A549 treated with ZK216348 at 1 μM for 4 hours (cell line): ENCODE results near the gene HES4. TPM values are rescaled to one million over a fixed set of nuclear protein-coding genes. Genes with fewer than 3 reads are reported as not detected.

ENCODE experiments used
- total RNA-seq: library from RNA; stranded (reverse); fragments of 200-300 nt; extraction: Qiagen RNA extraction; gene quantifications from 5 replicates; pipeline ENCODE4 v1.2.3, GENCODE V29; 2022; ENCODE audit warnings: low read depth

Gene HES4, protein sequence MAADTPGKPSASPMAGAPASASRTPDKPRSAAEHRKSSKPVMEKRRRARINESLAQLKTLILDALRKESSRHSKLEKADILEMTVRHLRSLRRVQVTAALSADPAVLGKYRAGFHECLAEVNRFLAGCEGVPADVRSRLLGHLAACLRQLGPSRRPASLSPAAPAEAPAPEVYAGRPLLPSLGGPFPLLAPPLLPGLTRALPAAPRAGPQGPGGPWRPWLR
- 20.9 to 80.4 TPM (median 64.7 TPM) in 5 replicates for total RNA-seq

GRCh38 chr1:999725-1000356 is at the start of gene HES4:
Gene HES4 (minus strand): TSS chr1:1000097. CDS start chr1:999973, 124 bp downstream.

DNA sequence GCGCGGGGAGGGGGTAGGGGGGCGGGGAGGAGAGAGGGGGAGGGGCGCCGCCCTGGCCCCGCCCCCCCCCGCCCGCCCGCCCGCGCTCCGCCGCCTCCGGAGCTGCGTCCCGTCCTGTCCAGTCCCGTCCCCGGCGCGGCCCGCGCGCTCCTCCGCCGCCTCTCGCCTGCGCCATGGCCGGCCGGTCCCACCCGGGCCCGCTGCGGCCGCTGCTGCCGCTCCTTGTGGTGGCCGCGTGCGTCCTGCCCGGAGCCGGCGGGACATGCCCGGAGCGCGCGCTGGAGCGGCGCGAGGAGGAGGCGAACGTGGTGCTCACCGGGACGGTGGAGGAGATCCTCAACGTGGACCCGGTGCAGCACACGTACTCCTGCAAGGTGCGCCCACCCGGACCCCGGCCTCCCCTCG is 20.1 kb upstream of the HES4 start, which contains the start of gene AGRN:
Gene AGRN, plus strand, starts transcription at position 121 of the 405 bp plus-strand sequence. Its CDS starts 53 bp downstream, at position 174.

DNA sequence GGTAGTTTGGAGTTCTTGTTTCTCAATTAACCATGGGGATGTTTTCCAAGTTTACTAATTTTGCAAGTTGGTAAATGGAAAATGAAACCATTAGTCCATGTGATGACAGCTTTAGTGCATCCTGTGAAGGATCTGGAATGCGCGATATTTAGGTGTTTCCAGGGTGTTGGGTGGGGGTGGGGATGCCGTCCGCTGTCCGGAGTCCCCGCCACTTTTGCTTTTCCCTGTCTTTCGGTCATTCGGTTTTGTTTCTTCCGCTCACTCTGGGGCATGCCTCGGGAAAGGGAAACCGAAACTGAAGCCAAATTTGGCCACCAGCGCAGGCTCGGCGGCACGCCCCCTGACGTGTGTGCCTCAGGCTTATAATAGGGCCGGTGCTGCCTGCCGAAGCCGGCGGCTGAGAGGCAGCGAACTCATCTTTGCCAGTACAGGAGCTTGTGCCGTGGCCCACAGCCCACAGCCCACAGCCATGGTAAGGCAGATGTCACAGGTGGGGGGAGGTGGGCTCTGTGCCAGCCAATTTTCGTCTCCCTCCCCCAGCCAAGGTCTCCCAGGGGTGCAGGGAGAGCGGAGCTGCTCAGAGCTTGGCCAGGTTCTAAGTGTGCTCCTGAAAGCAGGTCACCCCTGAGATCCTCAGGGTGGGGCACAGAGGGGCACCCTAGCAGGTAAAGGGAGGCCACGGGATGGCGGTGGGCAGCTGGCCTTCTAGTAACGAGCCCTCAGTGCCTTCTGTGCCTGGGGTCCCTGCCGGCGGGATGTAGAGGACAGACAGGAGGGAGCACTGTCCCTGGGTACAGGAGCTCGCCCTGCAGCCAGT is 13.4 kb upstream of the HES4 start, which contains the start of gene ISG15:
Gene ISG15, plus strand, starts transcription at position 393 of the 817 bp plus-strand sequence. Its CDS starts 77 bp downstream, at position 470.

DNA sequence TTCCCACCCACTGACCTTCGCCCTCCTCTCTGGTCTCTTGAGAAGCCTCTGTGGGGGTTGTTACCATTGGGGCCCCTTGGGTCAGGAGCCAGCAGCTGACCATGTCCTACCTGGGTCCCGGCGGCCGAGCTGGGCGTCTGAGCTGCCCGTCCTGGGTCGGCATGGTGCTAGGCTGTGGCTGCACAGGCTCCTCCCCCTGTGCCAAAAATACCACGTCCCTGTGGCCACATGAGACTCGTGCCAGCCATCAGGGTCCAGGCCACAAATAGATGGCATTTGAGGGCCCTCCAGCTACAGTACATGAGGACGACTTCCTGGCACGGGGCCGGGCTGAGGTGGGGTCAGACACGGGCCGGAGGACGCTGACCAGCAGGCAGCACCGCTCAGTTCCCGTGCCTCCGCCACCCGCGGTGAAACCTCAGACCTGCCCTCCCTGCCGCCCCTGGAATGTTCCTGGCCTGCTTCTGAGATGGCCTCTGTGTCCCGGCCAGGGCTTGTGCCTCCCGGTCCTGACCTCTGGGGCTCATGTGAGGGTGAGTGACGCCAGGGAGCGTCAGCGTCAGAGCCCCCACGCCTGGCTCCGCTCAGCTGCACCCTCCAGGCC is 17.8 kb downstream of the HES4 start, which contains the start of gene PERM1:
Gene PERM1, minus strand, starts transcription at position 139 of the 604 bp plus-strand sequence. CDS start 1,064 bp downstream, outside the sequence.

GRCh38 chr1:966135-966703 is 33.7 kb downstream of the HES4 start, which contains the start of gene PLEKHN1:
Gene PLEKHN1 (plus strand): TSS chr1:966482. CDS start chr1:966532, 50 bp downstream.

DNA sequence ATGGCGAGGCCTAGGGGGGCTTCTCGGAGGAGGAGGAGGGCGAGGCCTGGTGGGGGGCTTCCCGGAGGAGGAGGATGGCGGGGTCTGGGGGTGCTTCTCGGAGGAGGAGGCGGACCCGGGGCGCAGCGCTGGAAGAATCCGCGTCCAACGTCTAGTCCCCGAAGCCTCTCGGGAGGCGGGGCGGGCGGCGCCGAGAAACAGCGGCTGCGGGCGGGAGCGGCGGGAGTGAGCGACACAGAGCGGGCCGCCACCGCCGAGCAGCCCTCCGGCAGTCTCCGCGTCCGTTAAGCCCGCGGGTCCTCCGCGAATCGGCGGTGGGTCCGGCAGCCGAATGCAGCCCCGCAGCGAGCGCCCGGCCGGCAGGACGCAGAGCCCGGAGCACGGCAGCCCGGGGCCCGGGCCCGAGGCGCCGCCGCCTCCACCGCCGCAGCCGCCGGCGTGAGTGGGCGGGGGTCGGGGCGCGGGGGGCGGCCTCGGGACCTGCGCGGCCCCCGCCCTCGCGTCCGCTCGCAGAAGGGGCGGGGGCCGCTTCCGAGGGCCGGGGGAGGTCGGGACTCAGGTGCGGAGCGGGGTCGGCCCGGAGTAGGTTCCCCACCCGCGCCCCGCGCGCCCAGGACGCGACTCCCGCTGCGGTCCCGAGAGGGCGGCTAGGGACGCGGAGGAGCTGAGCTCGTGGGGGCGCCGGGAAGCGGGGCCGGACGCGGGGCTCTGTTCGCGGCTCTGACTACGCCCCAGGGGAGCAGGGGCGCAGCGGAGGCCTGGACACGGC is 39.4 kb downstream of the HES4 start, which contains the start of gene KLHL17:
Gene KLHL17, plus strand, starts transcription at position 222 of the 769 bp plus-strand sequence. Its CDS starts 110 bp downstream, at position 332.

GRCh38 chr1:958823-959730 is 40.8 kb downstream of the HES4 start, which contains the start of gene NOC2L:
Gene NOC2L (minus strand): TSS chr1:959256. CDS start chr1:959240, 16 bp downstream.

Other genes starting within 250 kb of the HES4 start
- 11.9 to 38.0 TPM (median 31.7 TPM) in 5 replicates for gene SAMD11, start 76.2 kb downstream of the HES4 start, total RNA-seq
- gene NOC2L, start 40.8 kb downstream of the HES4 start, total RNA-seq = 58.6 to 92.3 TPM (median 90.0 TPM) in 5 replicates
- gene KLHL17, start 39.5 kb downstream of the HES4 start, total RNA-seq = 5.7 to 22.4 TPM (median 16.8 TPM) in 5 replicates
- 4.0 to 6.6 TPM (median 5.4 TPM) in 5 replicates for gene PLEKHN1, start 33.6 kb downstream of the HES4 start, total RNA-seq
- gene PERM1, start 18.0 kb downstream of the HES4 start, total RNA-seq = 0.06 to 0.36 TPM (median 0.11 TPM) in 4 of 5 replicates, not detected in the other
- gene ISG15, start 13.4 kb upstream of the HES4 start, total RNA-seq = 14.3 to 25.1 TPM (median 18.9 TPM) in 5 replicates
- gene AGRN, start 20.0 kb upstream of the HES4 start, total RNA-seq = 50.6 to 136 TPM (median 124 TPM) in 5 replicates
- gene RNF223, start 74.2 kb upstream of the HES4 start, total RNA-seq = 0.16 to 0.67 TPM (median 0.27 TPM) in 5 replicates
- 6.7 to 16.7 TPM (median 13.8 TPM) in 5 replicates for gene C1orf159, start 116.0 kb upstream of the HES4 start, total RNA-seq
- gene TTLL10, start 173.8 kb upstream of the HES4 start, total RNA-seq = not detected in 5 replicates
- 0.35 TPM in 1 of 5 replicates, not detected in the others for gene TNFRSF18, start 206.5 kb upstream of the HES4 start, total RNA-seq
- 0.20 to 0.23 TPM in 2 of 5 replicates, not detected in the others for gene TNFRSF4, start 214.1 kb upstream of the HES4 start, total RNA-seq
- gene SDF4, start 231.9 kb upstream of the HES4 start, total RNA-seq = 84.0 to 148 TPM (median 137 TPM) in 5 replicates
- 8.9 to 24.1 TPM (median 21.8 TPM) in 5 replicates for gene B3GALT6, start 232.1 kb upstream of the HES4 start, total RNA-seq
- 1.2 to 2.6 TPM (median 2.0 TPM) in 4 of 5 replicates, not detected in the other for gene C1QTNF12, start 246.6 kb upstream of the HES4 start, total RNA-seq